Vagina (tissue), 2 donors: ENCODE data around the gene KCTD17.

ENCODE experiments used
- POLR2A ChIP-seq, 2 donors: fragments of 450-650 bp; IDR thresholded peaks; one replicate each; pipeline ENCODE4 v1.6.1; 2017; ENCODE audit warnings: antibody characterized with exemption in 2 of 2, mild to moderate bottlenecking in 2 of 2, moderate library complexity in 2 of 2
- TF ChIP-seq, protein P1 (sequence below), 3 experiments: fragments of 450-650 bp in 2 of 3; fragments of 200-600 bp in 1 of 3; sonication (generic) in 1 of 3; IDR thresholded peaks; one replicate each; pipeline ENCODE4 v1.5.1; 2017 to 2019; ENCODE audit warnings: antibody characterized with exemption in 3 of 3, mild to moderate bottlenecking in 2 of 3, moderate library complexity in 2 of 3

DNA sequence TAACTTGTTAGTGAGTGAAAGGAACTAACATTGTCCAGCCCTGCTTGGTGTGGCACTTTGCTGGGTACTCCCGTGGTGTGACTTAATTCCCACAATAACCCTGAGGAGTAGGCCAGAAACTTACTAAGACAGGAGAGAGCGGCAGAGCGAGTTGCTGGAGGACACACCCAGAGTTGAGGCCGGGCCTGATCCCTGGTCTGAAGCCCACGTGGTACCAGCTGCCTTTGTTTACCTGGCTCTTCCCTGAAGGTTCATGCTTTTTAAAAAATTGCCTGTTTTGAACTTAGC, 31.4 kb upstream of the KCTD17 start:
- TF ChIP-seq POLR2A (IDR thresholded peaks at IDR 0.05) = no peak
- TF ChIP-seq, protein P1, sequence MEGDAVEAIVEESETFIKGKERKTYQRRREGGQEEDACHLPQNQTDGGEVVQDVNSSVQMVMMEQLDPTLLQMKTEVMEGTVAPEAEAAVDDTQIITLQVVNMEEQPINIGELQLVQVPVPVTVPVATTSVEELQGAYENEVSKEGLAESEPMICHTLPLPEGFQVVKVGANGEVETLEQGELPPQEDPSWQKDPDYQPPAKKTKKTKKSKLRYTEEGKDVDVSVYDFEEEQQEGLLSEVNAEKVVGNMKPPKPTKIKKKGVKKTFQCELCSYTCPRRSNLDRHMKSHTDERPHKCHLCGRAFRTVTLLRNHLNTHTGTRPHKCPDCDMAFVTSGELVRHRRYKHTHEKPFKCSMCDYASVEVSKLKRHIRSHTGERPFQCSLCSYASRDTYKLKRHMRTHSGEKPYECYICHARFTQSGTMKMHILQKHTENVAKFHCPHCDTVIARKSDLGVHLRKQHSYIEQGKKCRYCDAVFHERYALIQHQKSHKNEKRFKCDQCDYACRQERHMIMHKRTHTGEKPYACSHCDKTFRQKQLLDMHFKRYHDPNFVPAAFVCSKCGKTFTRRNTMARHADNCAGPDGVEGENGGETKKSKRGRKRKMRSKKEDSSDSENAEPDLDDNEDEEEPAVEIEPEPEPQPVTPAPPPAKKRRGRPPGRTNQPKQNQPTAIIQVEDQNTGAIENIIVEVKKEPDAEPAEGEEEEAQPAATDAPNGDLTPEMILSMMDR (IDR thresholded peaks at IDR 0.05) = no peak
